A375 (cell line): Measurements from ENCODE around the gene PLAAT1. TPM values are rescaled to one million over a fixed set of nuclear protein-coding genes. Genes with fewer than 3 reads are reported as not detected.

Source experiments
- total RNA-seq: library from RNA; depleted of rRNA; stranded (reverse); fragments of >200 nt; shearing (Covaris generic); gene quantifications from 2 replicates; pipeline ENCODE4 v1.2.3, GENCODE V29; 2014; rRNA removed

Gene PLAAT1
- 1.2 and 1.5 TPM in 2 replicates for total RNA-seq

DNA sequence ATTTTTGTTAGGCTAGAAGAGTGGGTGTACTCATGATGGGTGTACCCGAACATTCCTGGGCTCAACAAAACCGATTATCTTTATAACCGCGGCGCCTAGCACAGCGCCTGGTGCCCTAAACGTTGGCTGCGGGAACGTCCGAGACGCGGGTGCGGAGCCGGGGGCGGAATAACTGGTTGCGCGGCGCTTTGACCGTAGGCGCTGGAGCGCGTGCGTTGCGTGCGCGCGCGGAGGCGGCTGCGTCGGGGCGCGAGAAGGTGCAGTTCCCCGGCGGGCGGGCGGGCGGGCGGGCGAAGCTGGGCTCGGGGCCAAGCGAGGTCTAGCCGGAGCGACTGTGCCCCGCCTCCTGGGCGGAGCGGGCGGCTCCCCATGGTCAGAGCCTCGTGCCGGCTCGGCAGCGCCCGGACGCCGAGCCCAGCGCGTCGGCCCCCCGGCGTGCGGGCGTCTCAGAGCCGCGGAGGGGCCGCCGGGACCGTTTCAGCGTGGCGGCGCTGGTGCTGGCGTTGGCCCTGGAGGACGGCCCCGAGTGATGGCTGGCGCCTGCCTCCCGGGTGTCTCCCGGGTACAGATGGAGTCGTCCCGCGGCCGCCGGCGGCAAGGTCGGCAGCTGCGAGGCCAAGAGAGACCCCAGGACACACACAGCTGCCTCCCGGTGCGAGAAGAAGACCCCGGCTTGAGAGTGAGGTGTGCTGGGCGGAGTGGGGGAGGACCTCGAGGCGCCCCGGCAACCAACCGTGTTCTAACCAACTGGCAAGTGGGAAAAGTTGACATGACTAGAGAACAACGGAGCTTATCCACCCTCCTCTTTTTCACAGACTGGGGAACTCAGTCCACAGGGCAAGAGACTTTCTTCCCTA lies at the start of gene PLAAT1:
Gene PLAAT1 (plus strand): TSS at position 373 of the 857 bp plus-strand sequence. CDS start 14,429 bp downstream, outside the sequence.

Other genes with a start within 250 kb of the PLAAT1 start
- gene ATP13A5, start 137.5 kb downstream of the PLAAT1 start, total RNA-seq, result not detected in 2 replicates